GM19238 (cell line): ENCODE results near the gene CACNB4.
"Not testable (repeated sequence)": the region's sequence is repeated elsewhere in the genome, so short reads cannot be mapped to it uniquely, and the experiment has no call there.

Experiments used
- DNase-seq: peaks from one replicate; pipeline ENCODE4 v3.0.0; 2011; ENCODE audit warnings: low spot score; ENCODE audit not compliant: insufficient read length

The CACNB4 gene

DNA sequence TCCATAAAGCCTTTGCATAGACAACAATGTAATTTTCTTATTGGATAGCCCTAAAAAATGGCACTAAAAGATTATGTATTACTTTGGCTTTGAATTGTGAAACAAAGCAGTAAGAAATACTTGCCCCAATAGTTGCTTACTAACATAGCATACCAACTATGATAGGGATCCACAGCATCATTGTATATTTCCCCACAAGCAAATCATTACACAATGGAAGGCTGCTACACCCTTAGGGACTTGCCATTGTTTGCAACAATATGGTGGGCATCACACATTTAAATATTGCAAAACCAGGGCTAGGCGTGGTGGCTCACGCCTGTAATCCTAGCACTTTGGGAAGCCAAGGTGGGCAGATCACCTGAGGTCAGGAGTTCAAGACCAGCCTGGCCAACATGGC, 74.4 kb downstream of the CACNB4 start:
- DNase-seq, result no peak

DNA sequence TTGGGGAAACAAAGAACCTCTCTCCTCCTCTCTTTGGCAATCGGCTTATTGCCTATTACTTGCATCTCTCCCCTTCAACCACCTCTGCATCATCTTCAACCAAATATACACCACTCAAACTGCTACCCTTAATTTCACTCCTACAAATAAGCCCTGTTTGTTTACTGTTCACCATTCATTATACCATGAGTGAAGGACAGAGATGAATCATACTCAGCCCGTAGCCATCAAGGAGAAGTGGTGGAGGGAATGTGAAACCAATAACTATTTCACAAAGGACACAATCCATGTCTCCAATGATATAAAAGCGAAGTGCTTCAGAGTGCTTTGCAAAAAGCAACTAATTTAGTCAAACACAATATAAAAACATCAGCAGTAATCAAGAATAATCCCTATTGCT, 76.8 kb downstream of the CACNB4 start:
- no peak for DNase-seq

DNA sequence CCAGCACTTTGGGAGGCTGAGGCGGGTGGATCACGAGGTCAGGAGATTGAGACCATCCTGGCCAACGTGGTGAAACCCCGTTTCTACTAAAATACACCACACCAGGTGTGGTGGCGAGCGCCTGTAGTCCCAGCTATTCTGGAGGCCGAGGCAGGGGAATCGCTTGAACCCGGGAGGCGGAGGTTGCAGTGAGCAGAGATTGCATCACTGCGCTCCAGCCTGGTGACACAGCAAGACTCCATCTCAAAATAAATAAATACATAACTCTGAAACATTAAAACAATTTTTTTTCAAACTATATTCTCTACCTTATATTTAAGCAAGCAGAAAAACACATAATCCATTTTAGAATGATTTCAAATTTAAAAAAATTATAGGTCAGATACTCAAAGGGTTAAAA, 77.8 kb downstream of the CACNB4 start:
- not testable (repeated sequence) for DNase-seq

DNA sequence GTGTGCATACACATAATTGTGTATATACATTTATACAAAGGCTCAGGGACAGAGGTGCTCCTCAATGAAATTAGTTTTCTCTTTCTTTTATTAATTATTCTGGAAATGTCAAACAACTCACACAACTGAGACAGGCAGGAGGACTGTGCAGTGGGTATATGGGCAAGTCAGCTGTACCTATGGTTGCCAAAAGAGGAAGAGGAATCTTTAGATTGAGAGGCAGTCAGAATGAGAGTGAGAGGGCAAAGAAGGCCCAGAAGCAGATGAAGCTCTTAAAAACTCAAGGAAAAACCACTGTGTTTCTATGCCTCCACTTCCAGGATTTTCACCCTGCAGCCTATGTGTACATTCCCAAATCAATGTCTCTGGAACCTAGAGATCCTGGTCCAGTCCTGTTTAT, 79.1 kb downstream of the CACNB4 start:
- no peak for DNase-seq

DNA sequence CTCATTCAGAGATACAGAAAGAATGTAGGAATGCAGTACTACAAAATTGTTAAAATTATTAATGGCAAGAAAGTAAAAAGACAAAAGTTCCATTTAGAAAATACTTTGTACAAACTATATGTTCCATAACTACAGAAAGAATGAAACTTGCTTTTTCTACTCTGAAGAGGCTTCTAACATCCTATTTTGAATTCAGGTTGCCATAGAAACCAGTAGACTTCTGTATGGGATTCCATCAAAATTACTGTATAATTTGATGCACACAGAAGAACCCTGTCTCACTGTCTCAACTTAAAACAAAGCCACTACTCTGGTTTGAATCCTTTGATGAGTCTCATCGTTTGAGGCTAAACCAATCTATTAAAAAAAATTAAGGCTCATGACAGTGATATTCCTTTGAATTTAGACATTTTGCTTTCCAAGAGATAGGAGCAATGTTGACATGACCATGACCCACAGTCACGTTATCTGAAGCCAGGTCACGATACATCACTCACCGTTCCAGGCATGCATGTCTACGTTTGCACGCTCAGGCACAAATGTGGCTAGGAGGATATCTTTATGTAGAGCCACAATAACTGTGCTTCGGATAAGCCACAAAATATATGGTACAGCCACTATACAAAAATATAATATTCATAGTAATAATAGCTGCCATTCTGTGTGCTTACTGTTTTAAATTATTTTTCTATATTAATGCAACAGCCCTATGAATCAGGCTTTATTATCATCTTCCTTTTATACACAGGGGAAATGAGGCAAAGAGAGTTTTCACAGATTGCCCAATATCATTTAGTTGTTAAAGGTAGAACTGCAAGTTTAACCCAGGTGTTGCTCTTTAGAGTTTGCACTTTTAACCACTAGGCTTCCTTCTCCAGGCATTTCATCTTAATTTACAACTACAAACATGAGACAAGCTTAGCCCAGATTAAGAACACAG, 82.4 kb downstream of the CACNB4 start:
- no peak for DNase-seq

DNA sequence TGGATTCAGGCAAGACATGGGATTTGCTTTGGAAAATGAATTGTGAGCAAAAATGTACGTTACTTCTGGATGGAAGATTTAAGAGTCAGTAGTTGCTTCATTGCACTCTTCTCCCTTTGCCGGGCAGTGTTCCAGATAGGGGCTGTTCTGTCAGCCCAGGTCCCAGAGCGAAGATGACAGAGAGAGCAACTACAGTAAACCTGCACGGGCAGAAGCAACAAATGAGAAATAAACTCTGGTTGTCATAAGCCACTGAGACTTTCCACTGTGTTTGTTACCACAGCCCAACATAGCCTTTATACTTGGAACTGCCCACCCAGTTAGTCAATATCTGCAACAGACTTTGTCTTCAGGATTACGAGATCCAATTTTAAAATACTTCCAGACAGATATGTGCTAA, 83.3 kb downstream of the CACNB4 start:
- DNase-seq, result no peak

DNA sequence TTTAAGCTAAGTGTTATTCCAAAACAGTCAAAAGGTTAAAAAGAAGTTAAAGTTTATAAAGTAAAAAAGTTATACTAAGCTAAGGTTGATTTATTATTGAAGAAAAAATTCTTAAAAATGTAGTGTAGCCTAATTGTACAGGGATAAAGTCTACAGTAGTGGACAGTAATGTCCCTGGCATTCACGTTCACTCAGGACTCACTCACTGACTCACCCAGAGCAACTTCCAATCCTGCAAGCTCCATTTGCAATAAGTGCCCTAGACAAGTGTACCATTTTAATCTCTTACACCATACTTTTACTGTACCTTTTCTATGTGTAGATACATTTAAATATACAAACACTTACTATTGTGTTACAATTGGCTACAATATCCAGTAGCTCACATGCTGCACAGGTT, 86.1 kb downstream of the CACNB4 start:
- no peak for DNase-seq

DNA sequence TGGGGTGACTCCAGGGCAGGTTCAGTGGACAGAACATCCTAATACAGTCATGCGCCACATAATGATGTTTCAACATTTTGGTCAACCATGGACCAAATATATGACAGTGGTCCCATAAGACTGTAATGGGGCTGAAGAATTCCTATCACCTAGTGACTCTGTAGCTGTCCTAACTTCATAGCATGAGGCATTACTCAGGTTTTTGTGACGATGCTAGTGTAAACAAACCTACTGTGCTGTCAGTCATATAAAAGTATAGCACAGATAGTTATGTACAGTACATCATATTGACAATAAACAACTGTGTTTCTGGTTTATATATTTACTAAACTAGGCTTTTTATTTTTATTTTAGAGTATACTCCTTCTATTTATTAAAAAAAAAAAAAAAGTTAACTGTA, 87.1 kb downstream of the CACNB4 start:
- no peak for DNase-seq

DNA sequence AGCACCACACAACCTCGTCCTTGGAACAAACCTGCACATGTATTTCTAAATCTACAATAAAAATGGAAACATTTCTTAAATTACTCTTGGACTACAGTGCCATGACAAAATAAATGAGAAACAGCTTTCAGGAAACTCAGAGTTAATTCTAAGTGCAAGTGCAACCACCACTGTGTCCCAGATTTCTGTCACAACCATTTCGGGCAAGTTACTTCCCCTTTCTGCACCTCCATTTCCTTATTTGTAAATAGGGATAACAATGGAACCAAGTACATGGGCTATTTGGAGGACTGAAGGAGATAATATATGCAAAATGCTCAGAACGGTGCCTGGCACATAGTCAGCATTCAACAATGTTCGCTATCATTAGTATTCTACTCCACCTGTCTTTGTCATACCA, 93.2 kb downstream of the CACNB4 start:
- DNase-seq, result no peak

DNA sequence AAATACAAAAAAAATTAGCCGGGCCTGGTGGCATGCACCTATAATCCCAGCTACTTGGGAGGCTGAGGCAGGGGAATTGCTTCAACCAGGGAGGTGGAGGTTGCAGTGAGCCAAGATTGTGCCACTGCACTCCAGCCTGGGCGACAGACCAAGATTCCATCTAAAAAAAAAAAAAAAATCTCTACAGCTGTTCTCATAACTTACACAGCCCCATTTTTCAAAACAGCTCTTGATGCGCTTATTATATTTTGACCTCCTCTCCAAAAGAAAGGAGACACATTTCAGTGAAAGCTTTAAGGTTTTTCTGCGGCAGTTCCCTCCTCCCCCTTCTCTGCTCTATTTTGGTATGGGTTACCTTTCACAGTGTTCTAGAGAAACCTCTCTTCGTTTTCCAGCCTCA, 95.6 kb downstream of the CACNB4 start:
- DNase-seq, result not testable (repeated sequence)

DNA sequence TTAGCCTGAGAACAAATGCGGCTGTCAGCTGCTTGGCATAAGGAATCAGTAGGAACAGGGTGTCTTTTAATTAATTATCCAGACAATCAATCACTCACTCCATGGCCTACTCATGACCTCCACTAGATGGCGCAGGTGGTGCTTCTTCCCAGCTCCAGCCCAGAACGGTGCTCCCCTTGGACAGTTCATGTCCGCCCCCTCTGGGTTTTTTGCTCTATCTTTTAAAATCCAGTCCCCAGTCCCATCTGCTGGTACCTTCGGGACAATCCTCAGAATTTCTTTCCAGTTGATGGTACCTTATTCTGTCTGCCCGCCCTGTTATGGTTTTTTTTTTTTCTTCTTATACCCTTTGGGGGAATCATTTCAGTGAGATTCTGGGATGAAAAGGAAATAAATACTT, 99.8 kb downstream of the CACNB4 start:
- DNase-seq, result peak; percentile 47

DNA sequence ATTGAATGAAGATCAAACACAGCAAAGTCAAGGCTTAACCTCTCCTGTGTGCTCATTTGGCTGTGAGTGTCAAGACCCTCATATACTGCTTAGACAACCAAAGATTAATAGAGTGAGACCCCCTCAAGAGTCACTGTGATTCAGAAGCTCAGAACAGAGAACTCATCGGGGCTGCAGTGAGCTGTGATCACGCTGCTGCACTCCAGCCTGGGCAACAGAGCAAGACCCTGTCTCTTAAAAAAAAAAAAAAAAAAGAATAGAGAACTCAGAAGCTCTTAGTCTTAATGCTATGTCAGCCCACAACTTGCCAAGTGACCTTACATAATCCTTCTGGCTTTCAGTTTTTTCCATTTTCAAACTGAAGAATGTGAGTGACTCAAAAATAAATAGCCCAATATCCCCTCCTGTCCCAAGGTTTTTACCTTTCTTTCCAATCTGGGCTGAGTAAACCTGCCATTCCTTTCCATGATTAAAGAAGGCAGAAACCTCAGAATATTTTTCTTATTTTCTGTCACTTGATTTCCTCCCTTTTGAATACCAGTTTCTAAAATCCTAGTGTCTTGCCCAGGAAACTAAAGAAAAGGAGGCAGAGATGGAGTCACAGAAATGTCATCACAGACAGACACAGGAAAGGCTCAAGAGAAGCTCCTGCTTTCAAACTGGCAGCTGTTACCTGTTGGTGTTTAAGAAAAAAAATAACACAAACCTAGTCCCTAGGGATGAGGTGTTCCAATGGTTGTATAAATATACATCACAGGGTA, 102.4 kb downstream of the CACNB4 start:
- no peak for DNase-seq

DNA sequence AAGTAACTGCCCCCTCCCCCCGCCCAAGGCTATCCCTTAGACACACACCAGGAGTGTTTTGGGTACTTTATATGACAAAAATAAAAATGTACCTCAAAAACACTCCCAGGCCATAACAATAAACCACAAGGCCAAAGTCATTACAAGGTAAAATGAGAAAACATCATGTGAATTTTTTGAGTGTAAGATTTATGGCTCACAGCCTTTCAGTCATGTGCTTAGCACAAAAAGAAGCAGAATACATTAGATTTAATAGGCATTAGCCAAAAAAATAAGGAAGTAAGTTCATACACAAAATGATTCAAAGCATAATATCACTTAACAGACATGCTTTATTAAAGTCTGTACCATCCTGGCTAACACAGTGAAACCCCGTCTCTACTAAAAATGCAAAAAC, 103.7 kb downstream of the CACNB4 start:
- no peak for DNase-seq

DNA sequence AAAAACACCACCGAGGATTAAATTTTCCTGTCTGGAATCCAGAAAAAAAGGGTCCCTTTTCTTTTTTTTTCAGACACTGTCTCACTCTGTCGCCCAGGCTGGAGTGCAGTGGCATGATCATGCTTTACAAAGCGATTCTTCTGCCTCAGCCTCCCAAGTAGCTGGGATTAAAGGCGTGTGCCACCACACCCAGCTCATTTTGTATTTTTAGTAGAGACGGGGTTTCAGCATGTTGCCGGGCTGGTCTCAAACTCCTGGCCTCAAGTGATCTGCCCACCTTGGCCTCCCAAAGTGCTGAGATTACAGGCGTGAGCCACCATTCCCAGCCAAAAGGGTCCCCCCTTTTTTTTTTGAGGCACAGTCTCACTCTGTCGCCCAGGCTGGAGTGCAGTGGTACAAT, 104.7 kb downstream of the CACNB4 start:
- not testable (repeated sequence) for DNase-seq

DNA sequence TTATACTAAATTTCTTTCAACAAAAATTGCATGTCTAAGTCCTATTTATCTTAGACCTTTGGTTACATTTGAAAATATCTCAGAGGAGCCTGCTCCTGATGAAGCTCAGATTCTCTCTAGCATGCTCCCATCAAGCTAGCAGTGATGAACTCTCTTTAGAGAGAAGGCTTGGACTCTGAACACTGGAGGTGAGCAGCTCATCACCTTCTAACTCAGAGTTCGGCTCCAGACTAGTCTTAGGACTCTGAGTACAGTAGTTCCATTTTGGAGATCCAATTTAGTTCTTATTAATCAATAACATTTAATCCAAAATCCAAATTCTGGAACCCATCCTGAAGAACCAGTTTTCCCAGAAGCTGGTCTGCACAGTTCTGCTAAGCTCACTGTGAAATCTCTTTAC, 107.8 kb downstream of the CACNB4 start:
- DNase-seq, result no peak

DNA sequence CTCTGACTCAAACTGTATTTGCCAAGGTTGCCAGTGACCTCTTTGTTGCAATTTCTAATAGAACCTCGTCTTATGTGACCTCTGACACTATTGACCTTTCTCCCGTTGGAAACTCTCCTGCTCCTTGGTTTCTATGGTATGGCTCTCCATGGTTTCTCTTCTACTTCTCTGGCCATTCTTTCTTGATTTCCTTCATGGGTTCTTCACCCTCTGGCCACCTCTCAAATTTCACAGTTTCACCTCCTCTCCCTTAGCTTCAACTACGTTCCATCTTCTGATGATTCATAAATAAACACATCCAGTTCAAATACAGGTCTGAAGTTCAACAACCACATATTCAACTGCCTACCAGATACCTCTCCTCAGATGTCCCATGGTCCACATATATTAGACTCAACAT, 109.5 kb downstream of the CACNB4 start:
- no peak for DNase-seq

DNA sequence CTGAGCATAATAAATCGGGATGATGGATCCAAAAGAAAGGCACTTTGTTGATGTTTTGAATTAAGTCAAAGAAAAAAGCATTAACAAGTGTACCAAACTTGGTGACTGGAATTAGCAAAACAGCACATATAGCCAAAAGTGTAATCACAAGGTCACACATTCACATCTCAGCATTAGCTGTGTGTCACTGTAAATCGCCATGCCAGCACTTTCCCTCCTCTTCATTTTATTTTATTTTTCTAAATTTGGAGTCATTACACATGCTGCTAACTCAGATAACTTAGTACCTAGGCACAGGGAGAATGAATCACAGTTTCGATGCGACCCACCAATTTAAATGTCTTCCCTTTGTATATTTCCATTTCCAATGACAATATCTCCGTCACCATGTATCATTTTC, 111.4 kb downstream of the CACNB4 start:
- DNase-seq, result no peak

DNA sequence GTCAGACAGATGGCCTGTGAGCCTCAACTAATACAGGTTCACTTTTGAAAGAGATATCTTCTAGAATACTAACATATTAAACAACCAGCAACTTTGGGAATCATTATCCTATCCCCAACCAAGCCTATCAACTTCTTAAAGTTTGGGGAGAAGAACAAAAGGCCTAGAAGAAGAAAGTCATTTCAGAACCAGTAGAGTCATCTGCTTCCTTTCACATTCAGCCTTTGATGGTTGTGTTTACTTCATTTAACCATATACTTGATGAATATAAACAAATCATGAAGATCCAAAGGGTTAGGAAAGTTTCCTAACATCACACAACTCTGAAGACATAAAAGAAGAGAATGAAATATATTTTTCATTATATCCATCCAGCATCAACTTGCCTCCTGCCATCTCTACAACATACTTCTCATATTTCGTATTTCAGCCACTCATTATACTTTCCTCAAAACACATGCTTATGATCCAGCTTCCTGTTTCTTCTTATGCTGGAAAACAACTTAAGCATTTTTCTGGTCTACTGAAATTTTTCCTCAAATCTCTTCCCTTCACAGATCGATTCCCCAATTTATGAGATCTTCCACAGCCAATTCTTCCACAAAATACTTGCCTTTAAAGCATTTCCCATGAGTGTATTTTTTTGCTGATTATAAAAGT, 114.3 kb downstream of the CACNB4 start:
- no peak for DNase-seq

DNA sequence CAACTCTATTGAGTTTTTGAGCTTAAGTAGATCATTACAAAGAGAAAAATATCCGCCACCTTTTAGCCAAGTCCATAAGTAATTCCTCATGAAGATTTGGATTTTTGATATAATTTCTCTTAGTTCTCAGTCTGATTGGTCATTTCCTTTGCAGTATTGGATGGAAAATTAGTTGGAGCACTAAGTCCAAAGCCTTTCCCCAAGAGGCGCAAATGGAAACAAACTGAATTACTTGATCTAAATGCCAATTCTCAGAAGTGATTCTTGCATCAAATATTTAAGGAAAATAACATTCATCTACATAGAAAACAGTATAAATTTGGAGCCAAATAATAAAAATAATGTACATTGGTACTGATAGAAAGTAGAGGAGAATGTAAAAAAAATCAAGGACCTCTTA, 115.6 kb downstream of the CACNB4 start:
- DNase-seq, result no peak

DNA sequence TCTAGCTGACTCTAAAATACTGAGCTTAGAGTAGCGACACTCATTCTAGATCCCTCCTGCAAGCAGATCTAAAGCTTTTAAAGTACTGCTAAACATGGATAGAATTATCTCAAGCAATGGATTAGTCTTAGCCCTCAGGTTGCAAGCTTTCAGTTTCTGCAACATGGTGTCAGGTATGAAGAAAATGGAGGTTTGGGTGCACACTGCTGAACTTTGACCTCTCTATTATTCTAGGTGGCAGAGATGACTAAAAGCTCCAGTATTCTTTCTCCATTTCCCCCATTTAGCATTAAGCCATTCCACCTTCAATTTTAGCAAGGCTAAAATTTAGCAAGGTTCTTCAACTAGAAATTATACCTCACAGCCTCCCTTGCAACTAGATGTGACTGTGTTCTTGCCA, 117.0 kb downstream of the CACNB4 start:
- no peak for DNase-seq

DNA sequence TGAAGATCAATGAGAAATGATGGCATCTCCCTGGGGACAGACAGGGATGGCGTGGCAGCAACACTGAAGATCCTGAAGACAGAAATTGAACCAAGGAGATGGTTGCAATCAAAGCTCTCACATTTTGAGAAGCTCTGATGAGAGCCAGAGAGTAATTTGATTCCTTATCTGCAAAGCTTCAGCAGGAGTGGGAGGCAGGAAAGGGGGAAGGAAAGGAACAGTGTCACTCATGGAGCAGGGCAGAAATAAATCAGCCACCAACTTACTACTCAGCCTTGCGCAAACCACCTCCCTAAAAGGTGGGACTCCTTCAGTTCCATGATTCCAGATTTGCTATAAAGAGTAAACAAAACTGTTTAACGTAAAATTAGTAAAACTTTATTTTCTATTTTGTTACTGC, 119.2 kb downstream of the CACNB4 start:
- no peak for DNase-seq

DNA sequence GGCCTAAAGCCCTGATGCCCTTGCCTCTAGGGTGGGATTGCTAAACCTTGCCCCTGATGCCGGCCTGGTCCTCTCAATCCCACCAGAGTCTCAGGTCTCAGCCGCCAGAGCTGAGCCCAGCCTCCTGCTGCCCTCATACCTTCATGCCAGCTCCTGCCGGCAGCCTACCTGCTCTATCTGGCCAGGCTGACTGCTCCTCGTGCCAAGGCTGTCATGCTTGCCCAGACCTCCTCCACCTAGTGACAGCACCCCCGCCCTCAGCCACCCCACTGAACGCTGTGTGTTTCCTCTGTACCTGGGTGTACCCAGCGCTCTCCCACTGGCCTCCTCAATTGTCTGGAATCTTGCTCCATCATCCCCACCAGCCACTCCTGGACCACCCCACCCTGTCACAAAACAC, 120.1 kb downstream of the CACNB4 start:
- DNase-seq, result no peak
